ENCODE results near the gene MATCAP1. TPM values are rescaled to one million over a fixed set of nuclear protein-coding genes. Genes with fewer than 3 reads are reported as not detected.

Gene MATCAP1
- polyA plus RNA-seq, 3 donors from 2014 or later = 1.00 TPM; not detected in 2

DNA sequence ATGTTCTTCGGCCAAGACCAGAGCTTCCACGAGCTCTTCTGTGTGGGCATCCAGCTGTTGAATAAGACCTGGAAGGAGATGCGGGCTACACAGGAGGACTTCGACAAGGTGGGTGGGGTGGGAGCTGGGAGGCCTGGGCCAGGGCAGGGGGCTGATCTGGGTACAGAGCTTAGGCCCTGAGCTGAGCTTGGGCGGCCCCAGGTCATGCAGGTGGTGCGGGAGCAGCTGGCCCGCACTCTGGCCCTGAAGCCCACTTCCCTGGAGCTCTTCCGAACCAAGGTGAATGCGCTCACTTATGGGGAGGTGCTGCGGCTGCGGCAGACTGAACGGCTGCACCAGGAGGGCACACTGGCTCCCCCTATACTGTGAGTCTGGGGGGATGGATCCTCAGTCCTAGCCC lies 18.7 kb upstream of the MATCAP1 start:
- H3K4me1 Mint-ChIP-seq = no peaks in the 10 kb centered on the region
- H3K36me3 Mint-ChIP-seq = peaks cover 0 to 4% (median 0%) of the 10 kb centered on the region in 3 donors
- H3K4me3 Mint-ChIP-seq = no peak overlapping the region
- DNase-seq = no peak
- no peak overlapping the region for H3K27ac Mint-ChIP-seq
- H3K27me3 Mint-ChIP-seq (ENCODE audit: low read depth in 3 of 3) = peaks cover 0 to 3% (median 1%) of the 10 kb centered on the region in 3 donors
- no peaks in the 10 kb centered on the region for H3K9me3 Mint-ChIP-seq

DNA sequence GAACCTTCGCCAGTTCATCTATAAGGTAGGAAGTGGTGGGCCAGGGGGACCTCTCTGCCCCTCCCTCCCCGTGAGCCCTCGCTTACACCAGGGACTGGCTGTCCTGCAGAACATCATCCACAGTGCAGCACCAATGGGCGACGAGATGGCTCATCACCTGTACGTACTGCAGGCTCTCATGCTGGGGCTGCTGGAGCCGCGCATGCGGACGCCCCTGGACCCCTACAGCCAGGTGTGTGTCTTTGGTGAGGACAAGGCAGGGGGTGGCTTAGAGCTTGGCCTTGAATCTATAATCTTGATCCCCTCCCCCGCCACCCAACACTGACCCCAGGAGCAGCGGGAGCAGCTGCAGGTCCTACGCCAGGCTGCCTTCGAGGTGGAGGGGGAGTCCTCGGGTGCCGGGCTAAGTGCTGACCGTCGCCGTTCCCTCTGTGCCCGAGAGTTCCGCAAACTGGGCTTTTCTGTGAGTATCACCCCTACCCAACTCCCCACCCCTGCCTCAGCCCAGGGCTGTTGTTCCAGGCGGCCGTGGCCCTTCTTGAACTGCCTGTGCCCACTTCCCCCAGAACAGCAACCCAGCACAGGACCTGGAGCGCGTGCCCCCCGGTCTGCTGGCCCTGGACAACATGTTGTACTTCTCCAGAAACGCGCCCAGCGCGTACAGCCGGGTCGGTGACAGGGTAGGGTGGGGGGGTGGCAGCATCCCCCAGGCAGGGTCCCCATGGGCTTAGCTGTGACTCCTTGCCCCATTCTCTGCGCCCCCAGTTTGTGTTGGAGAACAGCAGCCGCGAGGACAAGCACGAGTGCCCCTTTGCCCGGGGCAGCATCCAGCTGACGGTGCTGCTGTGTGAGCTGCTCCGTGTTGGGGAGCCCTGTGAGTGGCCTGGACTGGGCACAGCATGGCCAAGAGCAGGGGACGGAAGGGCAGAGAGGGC lies 17.9 kb upstream of the MATCAP1 start:
- peaks cover 2 to 3% of the 10 kb centered on the region in 2 donors for H3K4me1 Mint-ChIP-seq
- no peaks in the 10 kb centered on the region for H3K9me3 Mint-ChIP-seq
- no peak overlapping the region for H3K4me3 Mint-ChIP-seq
- no peak for DNase-seq
- no peak overlapping the region for H3K27ac Mint-ChIP-seq
- peaks cover 0 to 3% (median under 1%) of the 10 kb centered on the region in 3 donors for H3K27me3 Mint-ChIP-seq (ENCODE audit: low read depth in 3 of 3)
- H3K36me3 Mint-ChIP-seq = peaks cover 3 to 7% (median 3%) of the 10 kb centered on the region in 3 donors

DNA sequence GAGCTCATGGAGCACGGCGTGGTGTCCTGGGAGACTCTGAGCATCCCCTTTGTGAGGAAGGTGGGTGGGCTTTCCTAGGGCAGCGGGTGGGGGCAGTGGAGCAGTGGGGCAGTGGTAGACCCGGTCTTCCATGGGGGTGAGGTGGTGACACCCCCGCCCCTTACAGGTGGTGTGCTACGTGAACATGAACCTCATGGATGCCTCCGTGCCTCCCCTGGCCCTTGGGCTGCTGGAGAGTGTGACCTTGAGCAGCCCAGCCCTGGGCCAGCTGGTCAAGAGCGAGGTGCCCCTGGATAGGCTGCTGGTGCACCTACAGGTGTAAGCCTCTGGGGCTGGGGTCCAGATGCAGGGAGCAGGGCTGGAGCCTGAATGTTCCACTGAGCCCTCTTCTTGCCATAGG lies 16.7 kb upstream of the MATCAP1 start:
- H3K4me1 Mint-ChIP-seq = peaks cover 9 to 15% of the 10 kb centered on the region in 2 donors
- no peak overlapping the region for H3K4me3 Mint-ChIP-seq
- no peak for DNase-seq
- no peaks in the 10 kb centered on the region for H3K9me3 Mint-ChIP-seq
- no peak overlapping the region for H3K27ac Mint-ChIP-seq
- H3K27me3 Mint-ChIP-seq (ENCODE audit: low read depth in 3 of 3) = peaks cover 0 to 4% (median 1%) of the 10 kb centered on the region in 3 donors
- H3K36me3 Mint-ChIP-seq = peaks cover 11 to 19% (median 11%) of the 10 kb centered on the region in 3 donors

DNA sequence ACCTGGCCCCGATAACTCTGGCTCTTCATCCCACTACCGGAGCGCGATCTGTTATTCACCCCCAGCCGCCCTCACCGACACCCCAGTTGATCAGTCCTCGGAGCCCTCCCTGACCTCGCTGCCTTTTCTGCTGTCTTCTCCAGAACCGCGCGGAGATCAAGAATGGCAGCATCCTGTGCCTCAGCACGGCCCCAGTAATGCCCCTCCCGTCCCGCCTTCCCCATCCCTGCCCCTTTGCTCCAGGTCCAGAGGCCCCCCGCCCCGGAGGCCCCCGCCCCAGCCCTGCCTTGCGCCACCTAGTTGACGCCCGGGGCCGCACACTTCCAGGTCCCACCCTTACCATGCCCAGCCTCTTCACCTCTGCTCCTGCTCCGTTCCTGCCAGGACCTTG lies 16.0 kb upstream of the MATCAP1 start:
- no peak overlapping the region for H3K4me3 Mint-ChIP-seq
- DNase-seq = no peak
- no peak overlapping the region for H3K27ac Mint-ChIP-seq
- H3K27me3 Mint-ChIP-seq (ENCODE audit: low read depth in 3 of 3) = peaks cover 0 to 4% (median 2%) of the 10 kb centered on the region in 3 donors
- peaks cover 11 to 20% (median 11%) of the 10 kb centered on the region in 3 donors for H3K36me3 Mint-ChIP-seq
- peaks cover 9 to 16% of the 10 kb centered on the region in 2 donors for H3K4me1 Mint-ChIP-seq
- no peaks in the 10 kb centered on the region for H3K9me3 Mint-ChIP-seq

DNA sequence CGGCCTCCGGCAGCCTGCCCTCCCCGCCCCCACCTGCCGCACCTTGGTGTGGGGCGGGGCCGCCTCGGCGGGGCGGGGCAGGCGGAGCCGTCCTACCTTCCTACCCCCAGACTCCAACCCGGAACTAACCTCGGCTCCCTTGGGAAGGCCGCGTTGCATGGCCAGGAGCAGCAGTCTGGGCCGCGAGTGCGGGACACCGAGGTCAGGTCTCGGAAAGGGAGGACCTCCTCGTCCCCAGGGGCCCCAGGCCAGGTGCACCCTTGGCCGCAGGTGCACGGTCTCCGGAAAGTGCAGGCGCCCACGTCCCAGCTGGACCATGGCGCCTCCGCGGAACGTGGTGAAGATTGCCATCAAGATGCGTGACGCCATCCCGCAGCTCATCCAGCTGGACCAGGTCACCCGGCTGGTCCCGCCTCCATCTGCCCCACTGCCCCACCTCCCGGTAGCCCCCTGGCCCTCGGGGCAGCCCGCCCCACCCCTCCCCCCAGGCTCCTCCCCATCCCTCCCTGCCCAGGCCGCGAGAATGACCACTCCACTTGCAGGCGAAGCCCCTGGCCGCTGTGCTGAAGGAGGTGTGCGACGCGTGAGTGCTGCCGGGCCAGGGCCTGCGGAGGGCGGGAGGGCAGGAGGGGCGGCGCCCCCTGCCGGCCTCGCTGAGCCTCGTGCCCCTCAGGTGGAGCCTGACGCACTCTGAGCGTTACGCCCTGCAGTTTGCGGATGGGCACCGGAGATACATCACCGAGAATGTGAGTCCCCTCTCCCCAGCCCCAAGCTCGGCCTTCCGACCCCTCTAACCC lies 15.4 kb upstream of the MATCAP1 start, which contains the start of gene ELMO3:
Gene ELMO3 (plus strand): TSS at position 121 of the 797 bp plus-strand sequence. CDS start 196 bp downstream, at position 317.
- Mint-ChIP-seq H3K9me3 (no peaks in the 10 kb centered on the region), H3K27ac (peak within 1 kb of the TSS in 1 of 6 donors; percentile 41), H3K27me3 (ENCODE audit: low read depth in 3 of 3) (peaks cover 0 to 4% (median 2%) of the 10 kb centered on the region in 3 donors), H3K4me3 (no peak within 1 kb of the TSS), H3K4me1 (peaks cover 13 to 16% of the 10 kb centered on the region in 2 donors), H3K36me3 (peaks cover 11 to 20% (median 11%) of the 10 kb centered on the region in 3 donors)
- no peak for DNase-seq

DNA sequence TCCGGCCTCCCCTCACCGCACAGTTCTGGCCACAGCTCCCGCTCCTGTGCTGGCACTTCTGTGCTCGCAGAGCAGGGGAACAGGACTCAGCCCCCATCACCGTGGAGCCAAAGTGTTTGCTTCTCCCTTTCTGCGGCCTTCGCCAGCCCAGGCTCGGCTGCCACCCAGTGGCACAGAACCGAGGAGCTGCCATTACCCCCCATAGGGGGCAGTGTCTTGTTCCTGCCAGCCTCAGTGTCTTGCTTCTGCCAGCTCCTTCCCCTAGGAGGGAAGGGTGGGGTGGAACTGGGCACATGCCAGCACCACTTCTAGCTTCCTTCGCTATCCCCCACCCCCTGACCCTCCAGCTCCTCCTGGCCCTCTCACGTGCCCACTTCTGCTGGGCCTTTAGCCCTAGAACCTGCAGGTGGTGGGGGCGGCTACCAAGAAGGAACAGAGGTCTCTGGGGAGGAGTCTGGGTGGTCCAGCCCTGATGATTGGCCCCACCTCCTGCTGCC lies 14.5 kb upstream of the MATCAP1 start:
- Mint-ChIP-seq H3K27me3 (ENCODE audit: low read depth in 3 of 3) (peaks cover 0 to 4% (median 3%) of the 10 kb centered on the region in 3 donors), H3K9me3 (no peaks in the 10 kb centered on the region), H3K4me3 (no peak overlapping the region), H3K27ac (peak overlapping the region in 1 of 6 donors; percentile 41), H3K4me1 (peaks cover 22 to 25% of the 10 kb centered on the region in 2 donors), H3K36me3 (peaks cover 11 to 20% (median 11%) of the 10 kb centered on the region in 3 donors)
- DNase-seq = no peak

DNA sequence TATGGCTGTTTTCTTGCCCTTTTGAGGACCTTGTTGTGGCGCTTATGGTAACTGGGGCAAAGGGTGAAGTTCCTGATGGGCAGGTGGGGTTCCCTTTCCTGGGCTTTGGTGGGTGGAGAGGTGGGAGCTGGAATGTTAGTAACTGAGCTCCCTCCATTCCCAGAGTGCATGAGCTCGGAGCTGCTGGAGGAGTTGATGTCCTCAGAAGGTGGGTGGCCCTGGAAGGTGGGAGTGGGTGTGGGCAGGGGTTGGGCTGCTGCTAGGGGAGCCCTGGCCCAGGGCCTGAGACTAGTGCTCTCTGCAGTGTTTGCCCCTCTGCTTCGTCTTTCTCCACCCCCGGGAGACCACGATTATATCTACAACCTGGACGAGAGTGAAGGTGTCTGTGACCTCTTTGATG lies 13.9 kb upstream of the MATCAP1 start:
- H3K27me3 Mint-ChIP-seq (ENCODE audit: low read depth in 3 of 3) = peaks cover 0 to 4% (median 3%) of the 10 kb centered on the region in 3 donors
- DNase-seq = no peak
- no peaks in the 10 kb centered on the region for H3K9me3 Mint-ChIP-seq
- H3K27ac Mint-ChIP-seq = no peak overlapping the region
- peaks cover 11 to 20% (median 11%) of the 10 kb centered on the region in 3 donors for H3K36me3 Mint-ChIP-seq
- H3K4me3 Mint-ChIP-seq = no peak overlapping the region
- H3K4me1 Mint-ChIP-seq = peaks cover 28 to 31% of the 10 kb centered on the region in 2 donors

DNA sequence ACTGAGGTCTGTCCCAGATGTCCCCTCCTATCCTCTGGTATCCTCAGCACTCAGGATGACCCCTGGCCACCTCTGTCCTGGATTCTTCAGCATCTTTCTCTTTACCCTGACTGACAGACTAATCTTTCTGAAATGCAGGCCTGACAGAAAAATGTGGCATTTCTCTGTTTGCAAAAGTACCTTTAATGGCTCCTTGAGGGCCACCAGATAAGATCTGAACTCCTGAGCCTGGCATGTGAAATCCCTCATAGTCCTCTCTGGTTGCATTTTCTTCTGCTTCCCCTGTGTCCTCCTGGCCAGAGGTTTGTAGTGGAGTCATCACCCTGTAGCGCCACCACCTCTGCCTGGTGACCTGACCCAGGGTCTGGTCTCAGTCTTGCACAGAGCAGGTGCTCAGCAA lies 13.1 kb upstream of the MATCAP1 start:
- no peak overlapping the region for H3K4me3 Mint-ChIP-seq

DNA sequence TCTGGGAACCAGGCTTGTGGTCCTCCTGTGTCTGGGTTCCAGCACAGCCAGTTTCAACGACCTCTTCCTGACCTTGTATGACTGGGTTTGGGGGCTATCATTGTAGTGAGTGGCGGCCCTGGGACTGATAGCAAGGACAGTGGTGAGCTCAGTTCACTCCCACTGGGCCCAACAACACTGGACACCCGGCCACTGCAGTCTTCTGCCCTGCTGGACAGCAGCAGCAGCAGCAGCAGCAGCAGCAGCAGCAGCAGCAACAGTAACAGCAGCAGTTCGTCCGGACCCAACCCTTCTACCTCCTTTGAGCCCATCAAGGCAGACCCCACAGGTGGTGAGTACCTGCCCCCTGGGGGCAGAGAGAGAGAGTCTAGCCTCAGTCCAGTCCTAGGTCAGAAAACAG lies 11.9 kb upstream of the MATCAP1 start:
- Mint-ChIP-seq H3K27me3 (ENCODE audit: low read depth in 3 of 3) (peaks cover 3 to 5% (median 4%) of the 10 kb centered on the region in 3 donors), H3K4me1 (peaks cover 39 to 46% of the 10 kb centered on the region in 2 donors), H3K36me3 (peaks cover 11 to 20% (median 11%) of the 10 kb centered on the region in 3 donors), H3K9me3 (no peaks in the 10 kb centered on the region), H3K4me3 (no peak overlapping the region), H3K27ac (peak overlapping the region in 2 of 6 donors; percentile 32 to 66)
- no peak for DNase-seq

More for the DNA sequence above, 13.1 kb upstream of the MATCAP1 start:
- DNase-seq = no peak
- Mint-ChIP-seq H3K27me3 (ENCODE audit: low read depth in 3 of 3) (peaks cover under 1 to 5% (median 4%) of the 10 kb centered on the region in 3 donors), H3K9me3 (no peaks in the 10 kb centered on the region), H3K27ac (peak overlapping the region in 3 of 6 donors; percentile 54 to 55 (median 54)), H3K36me3 (peaks cover 11 to 20% (median 11%) of the 10 kb centered on the region in 3 donors), H3K4me1 (peaks cover 32 to 38% of the 10 kb centered on the region in 2 donors)

DNA sequence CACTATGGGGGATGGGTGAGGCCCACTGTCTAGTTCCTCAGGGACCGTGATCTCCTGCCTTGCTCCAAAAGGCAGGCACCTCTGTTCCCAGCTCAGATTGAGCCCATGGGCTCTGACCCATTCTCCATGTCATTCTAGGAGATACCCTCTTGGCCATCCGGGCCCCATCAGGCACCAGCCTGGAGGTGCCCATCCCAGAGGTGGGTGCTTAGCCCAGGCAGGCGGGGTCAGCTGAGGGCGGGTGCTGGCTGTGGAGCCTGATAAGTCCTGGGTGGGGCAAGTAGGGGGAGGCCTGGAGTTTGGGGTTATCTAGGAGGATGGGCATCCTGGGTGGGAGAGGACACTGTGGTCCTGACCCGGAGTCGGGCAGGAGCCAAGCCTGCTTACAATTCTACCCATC lies 10.5 kb upstream of the MATCAP1 start:
- peak overlapping the region; percentile 88 to 92 (median 88) for H3K4me3 Mint-ChIP-seq
- H3K4me1 Mint-ChIP-seq = peaks cover 39 to 46% of the 10 kb centered on the region in 2 donors
- DNase-seq = no peak
- peak overlapping the region in 3 of 6 donors; percentile 62 to 83 (median 77) for H3K27ac Mint-ChIP-seq
- peaks cover 3 to 7% (median 5%) of the 10 kb centered on the region in 3 donors for H3K27me3 Mint-ChIP-seq (ENCODE audit: low read depth in 3 of 3)
- no peaks in the 10 kb centered on the region for H3K9me3 Mint-ChIP-seq
- peaks cover 11 to 20% (median 11%) of the 10 kb centered on the region in 3 donors for H3K36me3 Mint-ChIP-seq

DNA sequence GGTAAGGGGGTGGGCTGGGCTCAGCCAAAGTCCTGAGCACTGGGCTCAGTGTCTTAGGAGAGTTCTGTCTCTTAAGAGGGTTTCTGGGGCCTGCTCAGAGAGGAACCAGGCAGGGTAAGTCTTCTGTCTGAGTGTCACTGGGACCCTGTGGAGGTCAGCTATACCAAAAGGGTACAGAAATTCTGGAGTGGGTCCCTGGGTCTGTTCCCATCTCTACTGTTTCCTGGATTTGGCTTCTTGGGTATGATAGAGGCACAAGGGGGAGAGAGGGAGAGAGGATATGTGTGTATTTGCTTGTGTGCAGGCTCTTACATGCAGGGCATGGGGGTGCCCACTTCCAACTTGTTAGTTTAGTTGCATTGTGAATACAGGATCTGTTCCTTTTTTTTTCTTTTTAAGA lies 9.8 kb upstream of the MATCAP1 start:
- Mint-ChIP-seq H3K27ac (peak overlapping the region; percentile 62 to 88 (median 77)), H3K9me3 (no peaks in the 10 kb centered on the region), H3K27me3 (ENCODE audit: low read depth in 3 of 3) (peaks cover 3 to 7% (median 5%) of the 10 kb centered on the region in 3 donors), H3K36me3 (peaks cover 11 to 20% (median 11%) of the 10 kb centered on the region in 3 donors), H3K4me1 (peaks cover 39 to 46% of the 10 kb centered on the region in 2 donors), H3K4me3 (peak overlapping the region; percentile 88 to 92 (median 88))
- DNase-seq = no peak

DNA sequence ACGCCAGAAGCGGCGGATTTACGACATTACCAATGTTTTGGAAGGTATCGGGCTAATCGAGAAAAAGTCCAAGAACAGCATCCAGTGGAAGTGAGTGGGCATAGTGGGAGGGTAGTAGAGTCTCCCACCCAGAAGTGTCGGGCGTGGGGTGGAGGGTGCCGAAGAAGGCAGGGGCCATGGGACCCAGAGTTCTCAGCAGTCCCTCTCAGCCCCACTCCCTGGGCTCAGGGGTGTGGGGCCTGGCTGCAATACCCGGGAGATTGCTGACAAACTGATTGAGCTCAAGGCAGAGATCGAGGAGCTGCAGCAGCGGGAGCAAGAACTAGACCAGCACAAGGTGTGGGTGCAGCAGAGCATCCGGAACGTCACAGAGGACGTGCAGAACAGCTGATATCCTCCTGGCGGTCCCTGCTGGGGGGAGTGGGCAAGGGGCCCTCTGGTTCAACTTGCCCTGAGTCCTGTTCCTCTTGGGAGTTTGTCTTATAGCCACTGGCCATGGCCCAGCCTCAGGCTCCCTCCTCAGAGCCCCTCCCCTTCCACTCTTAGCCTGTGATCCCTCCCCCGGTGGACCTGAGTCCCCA lies 9.1 kb upstream of the MATCAP1 start:
- H3K4me3 Mint-ChIP-seq = peak overlapping the region; percentile 88 to 92 (median 88)
- no peak for DNase-seq
- H3K36me3 Mint-ChIP-seq = peaks cover 11 to 20% (median 11%) of the 10 kb centered on the region in 3 donors
- peaks cover 1 to 7% (median 5%) of the 10 kb centered on the region in 3 donors for H3K27me3 Mint-ChIP-seq (ENCODE audit: low read depth in 3 of 3)
- peaks cover 39 to 46% of the 10 kb centered on the region in 2 donors for H3K4me1 Mint-ChIP-seq
- no peaks in the 10 kb centered on the region for H3K9me3 Mint-ChIP-seq
- peak overlapping the region; percentile 75 to 88 (median 84) for H3K27ac Mint-ChIP-seq

All from immature natural killer cell (primary cell).